GM12892 (cell line): ENCODE results near the gene SYNGR3.

Source experiments
- POLR2A ChIP-seq: IDR thresholded peaks from 2 replicates; pipeline ENCODE4 v1.6.1; 2011; ENCODE audit warnings: low read depth, low read length, control low read depth
- POLR2AphosphoS5 ChIP-seq: IDR thresholded peaks from 2 replicates; pipeline ENCODE4 v1.6.1; 2011; ENCODE audit warnings: low read depth, low read length, control low read depth

GRCh38 chr16:2032285-2033056 is 42.7 kb downstream of the SYNGR3 start:
- TF ChIP-seq POLR2A (no peak), POLR2AphosphoS5 (no peak)
